GM18520 (cell line): ENCODE results near the gene PRDM16.

Experiments
- ATAC-seq: cut with Tn5 transposase; IDR thresholded peaks from one replicate; pipeline ENCODE4 v1.9.1; 2021; ENCODE audit not compliant: unreplicated experiment

Gene PRDM16

DNA sequence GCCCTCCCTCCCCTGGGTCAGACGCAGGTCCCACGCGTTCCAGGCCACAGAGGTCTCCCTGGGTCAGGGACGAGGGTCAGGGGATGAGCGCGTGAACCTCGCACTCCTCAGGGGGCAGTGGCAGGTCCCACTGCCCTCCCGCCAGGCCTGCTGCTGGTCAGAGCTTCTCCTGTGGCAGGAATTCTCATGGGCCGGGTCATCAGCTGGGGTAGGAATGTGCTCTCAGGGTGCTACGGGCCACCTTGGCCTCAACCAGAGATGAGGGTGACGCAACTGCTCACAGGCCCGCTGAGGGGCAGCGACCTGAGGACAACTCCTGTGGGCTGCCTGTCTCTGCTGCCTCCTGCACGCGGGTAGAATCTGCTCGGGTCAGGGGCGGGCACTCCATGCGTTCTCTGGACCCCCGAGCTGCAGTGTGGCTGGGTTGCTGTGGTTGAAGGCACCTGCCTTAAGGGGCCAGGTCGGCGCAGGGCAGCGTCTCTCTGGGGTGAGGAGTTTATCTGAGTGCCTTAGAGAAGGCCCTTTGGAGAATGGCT is 128.8 kb downstream of the PRDM16 start:
- no peak for ATAC-seq

GRCh38 chr1:3198371-3199271 is 129.6 kb downstream of the PRDM16 start:
- no peak for ATAC-seq

DNA sequence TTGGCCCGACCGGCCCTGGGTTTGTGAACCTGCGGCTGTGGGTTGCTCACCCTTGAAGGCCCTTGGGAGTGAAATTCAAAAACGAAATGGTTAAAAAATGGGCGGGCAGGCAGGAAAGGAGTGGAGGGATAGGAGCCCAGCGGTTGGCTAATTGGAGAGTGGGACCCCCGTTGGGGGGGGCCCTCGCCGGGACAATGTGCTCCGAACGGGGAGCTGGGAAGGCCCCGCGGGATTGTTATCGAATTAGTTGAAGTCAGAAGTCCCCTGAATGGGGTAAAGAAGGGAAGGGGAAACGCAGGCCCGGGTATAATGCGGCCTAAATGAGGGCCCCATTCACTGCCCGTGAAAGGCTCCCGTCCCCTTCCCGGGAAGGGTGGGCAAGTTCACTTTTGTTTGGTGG is 135.7 kb downstream of the PRDM16 start:
- no peak for ATAC-seq

DNA sequence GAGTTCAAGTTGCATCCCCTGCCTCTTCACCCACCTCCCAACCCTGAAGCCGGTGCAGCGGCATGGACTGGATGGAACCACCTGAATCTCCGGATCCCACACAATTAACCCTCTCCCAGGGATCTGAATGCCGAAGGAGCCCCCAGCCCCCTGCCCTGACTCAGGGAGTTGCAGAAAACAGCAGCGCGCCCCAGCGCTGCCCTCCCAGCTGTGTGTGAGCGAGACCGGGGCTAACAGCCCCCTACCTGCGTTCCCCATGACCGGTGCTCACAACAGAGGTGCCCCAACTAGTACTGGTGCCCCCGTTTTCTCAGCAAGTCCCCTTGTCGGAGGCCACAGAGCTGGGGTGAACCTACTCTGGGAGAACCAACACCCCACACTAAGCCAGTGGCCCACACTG is 136.8 kb downstream of the PRDM16 start:
- ATAC-seq, result no peak

- ATAC-seq, result no peak
Observed at GRCh38 chr1:3206696-3207095, 137.7 kb downstream of the PRDM16 start.

DNA sequence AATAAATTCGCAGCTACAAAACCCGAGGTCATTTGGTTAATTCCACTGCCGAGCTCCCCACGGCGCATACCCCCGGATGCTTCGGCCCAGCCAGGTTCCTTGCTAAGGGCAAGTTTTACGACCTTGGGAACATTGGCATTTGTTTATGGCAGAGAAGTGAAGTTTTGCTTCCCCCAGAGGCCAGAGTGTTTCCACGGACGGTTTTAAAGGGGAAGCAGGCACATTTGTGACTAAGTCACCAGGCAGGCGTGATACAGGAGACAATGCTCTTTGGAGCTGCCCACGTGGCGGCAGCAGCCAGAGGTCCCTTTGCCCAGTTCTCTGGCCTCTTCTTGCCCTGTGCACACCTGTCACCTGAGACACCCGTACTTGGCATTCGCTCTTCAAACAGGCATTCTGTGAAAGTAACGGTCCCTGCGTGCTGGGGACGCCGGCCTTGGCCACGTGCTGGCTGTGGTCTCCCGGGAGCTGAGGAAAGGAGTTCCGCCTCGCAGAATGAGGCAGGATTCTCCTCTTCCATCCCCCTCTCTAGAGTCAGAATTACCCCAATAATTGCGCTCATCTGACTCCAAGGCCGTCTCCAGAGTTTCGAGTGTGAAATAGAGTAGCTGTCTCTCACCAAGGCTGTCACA is 138.3 kb downstream of the PRDM16 start:
- no peak for ATAC-seq

- ATAC-seq, result no peak
Observed at GRCh38 chr1:3208819-3209200, 139.8 kb downstream of the PRDM16 start.

DNA sequence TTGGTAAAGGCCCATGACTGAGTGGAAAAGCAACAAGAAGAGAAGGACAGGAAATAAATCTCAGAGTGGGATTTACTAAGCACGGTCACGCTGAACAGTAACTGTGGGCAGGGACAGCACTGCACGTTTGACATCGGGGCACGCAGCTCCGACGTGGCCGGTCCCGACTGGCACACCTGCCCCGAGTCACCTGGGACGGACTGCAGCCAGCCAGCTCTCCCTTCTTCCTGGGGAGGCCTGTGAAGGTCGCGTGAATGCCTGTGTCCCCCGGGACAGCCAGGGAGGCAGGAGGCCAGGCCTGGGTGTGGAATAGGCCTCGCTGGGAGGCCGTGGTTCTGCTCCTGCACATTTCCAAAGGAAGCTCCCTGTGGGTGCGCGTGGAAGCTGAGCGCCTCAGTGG is 140.2 kb downstream of the PRDM16 start:
- no peak for ATAC-seq

DNA sequence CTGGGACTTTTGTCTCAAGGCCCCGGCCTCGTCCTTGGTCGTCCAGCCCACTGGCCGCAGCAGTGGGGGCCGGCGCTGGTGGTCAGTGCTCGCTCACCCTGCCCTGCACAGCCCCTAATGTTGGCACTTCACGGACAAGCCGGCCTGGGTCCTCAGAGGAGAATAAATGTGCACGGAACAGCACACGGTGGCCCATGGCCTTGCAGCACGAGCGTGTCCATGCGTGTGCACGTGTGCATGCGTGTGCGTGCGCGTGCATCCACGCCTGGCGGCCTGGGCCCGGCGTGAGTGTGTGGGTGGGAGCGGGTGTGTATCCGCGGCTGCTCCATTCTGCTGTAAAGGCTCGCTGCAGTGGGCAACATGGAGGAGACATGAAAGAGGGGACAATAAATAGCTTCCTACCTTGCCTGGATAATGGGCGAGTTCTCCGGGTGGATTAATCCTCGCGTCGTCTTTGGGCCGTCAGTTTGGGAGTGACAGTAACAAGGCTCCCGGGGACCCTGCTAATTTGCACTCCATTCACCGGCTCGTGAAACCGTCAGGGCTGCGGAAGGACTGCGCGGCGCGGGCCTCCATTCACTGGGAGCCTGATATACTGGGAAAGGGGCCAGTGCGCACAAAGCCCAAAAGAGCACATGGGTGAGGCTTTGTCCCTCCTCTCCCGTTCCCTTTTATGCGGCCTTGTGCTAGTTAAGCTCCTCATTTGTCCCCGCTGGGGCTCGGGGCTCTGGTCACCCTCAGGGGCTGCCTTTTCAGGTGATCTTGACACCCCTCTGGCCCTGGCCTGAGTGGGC is 142.8 kb downstream of the PRDM16 start:
- ATAC-seq, result no peak

- no peak for ATAC-seq
Observed at GRCh38 chr1:3212453-3213355, 143.7 kb downstream of the PRDM16 start.

- ATAC-seq, result no peak
Observed at GRCh38 chr1:3213730-3214129, 144.7 kb downstream of the PRDM16 start.

DNA sequence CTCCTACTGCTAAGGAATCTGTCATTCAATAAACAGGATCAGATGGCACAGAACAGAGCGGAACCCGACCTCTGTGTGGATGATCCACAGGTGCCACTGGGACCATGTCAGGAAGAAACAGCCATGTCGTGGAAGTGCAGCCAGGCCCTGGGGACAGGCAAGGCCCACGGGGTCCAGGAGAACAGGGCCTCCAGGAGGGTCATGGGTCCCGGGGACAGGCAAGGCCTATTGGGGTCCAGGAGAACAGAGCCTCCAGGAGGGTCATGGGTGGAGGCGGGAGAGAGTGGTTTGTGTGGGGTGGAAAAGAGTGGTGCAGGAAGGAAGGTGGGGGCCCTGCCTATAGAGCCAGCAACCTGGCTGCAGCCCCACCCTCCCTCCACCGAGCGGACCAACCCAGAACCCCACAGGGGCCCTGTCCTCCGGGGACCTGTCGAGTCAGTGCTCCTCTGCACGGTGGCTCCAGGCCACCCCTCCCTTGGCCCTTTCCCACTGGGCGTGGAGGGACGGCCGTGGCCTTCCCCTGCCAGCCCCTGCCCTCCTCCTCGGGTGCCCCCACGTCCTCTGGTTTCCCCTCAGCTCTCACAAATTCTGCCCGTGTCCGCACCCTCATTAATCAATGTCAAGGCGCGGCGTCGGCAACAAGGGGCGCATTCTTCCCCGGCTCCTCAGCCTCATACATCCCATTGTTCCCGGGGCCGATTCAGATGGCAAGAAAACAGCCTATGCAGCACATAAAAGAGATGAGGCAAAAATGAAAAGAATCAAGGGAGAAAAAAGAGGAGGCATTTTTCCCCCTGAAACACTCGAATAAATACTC is 146.4 kb downstream of the PRDM16 start:
- no peak for ATAC-seq

DNA sequence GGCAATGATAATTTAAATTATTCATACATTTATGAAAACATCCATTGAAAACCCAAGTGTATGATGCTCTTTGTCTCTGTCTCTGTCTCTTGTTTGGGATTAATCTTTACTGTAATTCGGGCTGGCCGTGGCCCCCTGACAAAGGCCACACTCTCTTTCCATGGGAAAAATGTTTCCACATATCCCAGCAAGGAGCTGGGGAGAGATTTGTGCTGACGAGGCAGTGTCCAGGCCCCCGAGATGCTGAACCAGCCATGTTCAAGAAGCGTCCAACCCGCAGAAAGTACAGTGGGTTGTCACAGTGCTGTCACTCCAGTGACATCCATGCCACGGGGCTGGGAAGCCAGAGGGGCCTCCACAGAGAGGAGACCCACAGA is 147.0 kb downstream of the PRDM16 start:
- ATAC-seq, result no peak

GRCh38 chr1:3217181-3217641 is 148.2 kb downstream of the PRDM16 start:
- ATAC-seq, result no peak

- no peak for ATAC-seq
Observed at GRCh38 chr1:3217979-3218679, 149.1 kb downstream of the PRDM16 start.

DNA sequence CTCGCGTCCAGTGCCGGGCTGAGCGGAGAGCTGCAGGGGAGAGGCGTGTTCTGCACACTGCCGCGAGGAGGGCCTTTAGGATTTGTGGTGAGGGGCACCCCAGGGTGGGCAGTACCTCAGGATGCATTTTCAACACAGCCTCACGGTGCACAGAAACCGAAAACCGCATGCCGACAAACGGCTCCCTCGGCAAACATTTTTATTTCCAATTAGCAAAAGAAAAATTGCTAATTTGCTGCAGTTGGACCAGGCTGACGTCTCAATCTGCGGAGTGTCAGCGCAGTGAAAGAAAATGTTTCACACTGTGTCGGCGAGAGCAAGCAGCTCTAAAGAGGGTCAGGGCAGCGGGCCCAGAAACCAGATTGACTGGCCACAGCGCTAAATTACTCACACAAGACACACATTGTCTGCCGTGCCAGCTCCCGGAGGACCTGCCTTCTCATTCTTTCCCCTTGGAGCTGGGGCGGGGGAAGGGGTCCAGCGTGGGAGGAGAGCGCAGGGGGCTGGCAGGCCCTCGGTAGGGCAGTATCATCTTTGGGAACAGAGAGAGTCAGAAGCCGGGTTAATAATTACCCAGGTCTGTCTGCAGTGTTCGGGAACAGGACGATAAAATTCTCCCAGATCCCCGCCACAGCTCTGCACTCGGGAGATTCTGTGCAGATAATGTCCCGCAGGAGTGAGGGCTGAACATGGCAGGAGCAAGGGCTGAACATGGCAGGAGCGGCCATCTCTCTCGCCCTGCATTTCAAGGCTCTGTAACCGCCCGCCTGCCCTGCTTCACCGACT is 150.2 kb downstream of the PRDM16 start:
- ATAC-seq, result no peak

- no peak for ATAC-seq
Observed at GRCh38 chr1:3219791-3220467, 150.9 kb downstream of the PRDM16 start.
